Astrocyte of the cerebellum (primary cell): ENCODE data around the gene NQO1.

Experiments
- DNase-seq: peaks from one replicate; pipeline ENCODE4 v3.0.0-alpha.2; 2011; ENCODE audit warnings: low read depth
- H3K4me3 ChIP-seq: 2 replicates; pipeline ENCODE4 v1.5.1; 2011; ENCODE audit warnings: mild to moderate bottlenecking, low read depth, low read length, moderate library complexity
- in situ Hi-C: cut with HindIII; loops from 2 replicates; pipeline ENCODE4 v1.10.0; 2017; ENCODE audit warnings: low sequenced_read_pairs
- TF ChIP-seq, protein P1 (sequence below): IDR thresholded peaks from 2 replicates; pipeline ENCODE4 v1.5.1; 2012; ENCODE audit warnings: low read length, low read depth, moderate library complexity, mild to moderate bottlenecking; ENCODE audit errors: missing control alignments

Gene NQO1

GRCh38 chr16:69717066-69717465 lies 9.3 kb downstream of the NQO1 start:
- in situ Hi-C loops = no loop called here
- TF ChIP-seq, protein P1, sequence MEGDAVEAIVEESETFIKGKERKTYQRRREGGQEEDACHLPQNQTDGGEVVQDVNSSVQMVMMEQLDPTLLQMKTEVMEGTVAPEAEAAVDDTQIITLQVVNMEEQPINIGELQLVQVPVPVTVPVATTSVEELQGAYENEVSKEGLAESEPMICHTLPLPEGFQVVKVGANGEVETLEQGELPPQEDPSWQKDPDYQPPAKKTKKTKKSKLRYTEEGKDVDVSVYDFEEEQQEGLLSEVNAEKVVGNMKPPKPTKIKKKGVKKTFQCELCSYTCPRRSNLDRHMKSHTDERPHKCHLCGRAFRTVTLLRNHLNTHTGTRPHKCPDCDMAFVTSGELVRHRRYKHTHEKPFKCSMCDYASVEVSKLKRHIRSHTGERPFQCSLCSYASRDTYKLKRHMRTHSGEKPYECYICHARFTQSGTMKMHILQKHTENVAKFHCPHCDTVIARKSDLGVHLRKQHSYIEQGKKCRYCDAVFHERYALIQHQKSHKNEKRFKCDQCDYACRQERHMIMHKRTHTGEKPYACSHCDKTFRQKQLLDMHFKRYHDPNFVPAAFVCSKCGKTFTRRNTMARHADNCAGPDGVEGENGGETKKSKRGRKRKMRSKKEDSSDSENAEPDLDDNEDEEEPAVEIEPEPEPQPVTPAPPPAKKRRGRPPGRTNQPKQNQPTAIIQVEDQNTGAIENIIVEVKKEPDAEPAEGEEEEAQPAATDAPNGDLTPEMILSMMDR = no peak
- no peak for DNase-seq
- no peak overlapping the region for H3K4me3 ChIP-seq

DNA sequence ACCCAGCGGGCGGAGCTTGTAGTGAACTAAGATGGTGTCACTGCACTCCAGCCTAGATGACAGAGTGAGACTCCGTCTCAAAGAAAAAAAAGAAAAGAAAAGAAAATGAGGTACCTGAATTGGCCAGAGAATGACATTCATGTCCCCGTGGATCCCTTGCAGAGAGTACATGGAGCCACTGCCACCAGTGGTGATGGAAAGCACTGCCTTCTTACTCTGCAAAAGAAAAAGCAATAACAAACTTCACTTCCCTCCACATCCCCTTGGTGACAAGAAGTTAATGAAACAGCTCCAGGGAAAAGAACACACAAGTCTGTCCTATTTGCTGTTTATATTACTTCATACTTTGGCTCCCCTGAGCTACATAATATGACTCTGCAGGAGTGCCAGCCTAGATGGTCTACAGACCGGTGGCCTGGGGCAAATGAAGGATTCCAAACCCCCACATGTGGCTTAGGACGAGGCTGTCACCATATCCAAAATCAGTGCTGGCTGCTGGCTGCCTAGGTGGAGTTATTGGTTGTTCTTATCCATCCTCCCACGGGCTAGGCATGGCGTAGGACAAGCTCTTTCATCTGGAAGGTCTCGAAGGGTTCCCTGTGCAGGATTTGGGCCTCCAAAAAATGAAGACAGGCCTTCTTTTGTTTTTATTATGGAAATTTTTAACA lies 13.3 kb downstream of the NQO1 start:
- in situ Hi-C loops = no loop called here
- DNase-seq = no peak
- TF ChIP-seq, protein P1 = no peak
- no peak overlapping the region for H3K4me3 ChIP-seq

GRCh38 chr16:69712277-69712676 lies 14.1 kb downstream of the NQO1 start:
- no peak overlapping the region for H3K4me3 ChIP-seq
- no peak for DNase-seq
- TF ChIP-seq, protein P1 = no peak
- in situ Hi-C loops = no loop called here

DNA sequence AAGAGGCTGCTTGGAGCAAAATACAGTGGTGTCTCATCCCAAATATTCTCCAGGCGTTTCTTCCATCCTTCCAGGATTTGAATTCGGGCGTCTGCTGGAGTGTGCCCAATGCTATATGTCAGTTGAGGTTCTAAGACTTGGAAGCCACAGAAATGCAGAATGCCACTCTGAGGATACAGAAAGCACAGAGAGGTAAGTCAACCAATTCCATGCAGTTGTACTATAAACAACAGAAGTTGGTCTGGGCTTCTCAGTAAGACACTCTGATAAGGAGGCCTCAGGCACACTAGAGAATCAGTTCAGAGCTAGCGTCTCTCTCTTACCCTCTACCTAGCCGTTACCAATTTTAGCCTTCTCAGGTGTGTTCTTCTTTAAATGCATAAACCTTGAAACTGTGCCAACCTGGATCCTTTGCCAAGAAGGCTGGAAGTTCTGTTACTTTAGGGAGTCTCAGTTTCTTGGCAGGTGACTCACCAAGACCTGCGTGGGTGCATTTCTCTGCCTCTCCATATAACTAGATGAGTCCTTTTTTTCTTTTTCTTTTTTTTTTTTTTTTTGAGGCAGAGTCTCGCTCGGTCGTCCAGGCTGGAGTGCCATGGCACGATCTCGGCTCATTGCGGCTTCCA lies 15.1 kb downstream of the NQO1 start:
- TF ChIP-seq, protein P1 = no peak
- peak; percentile 15 for DNase-seq
- no peak overlapping the region for H3K4me3 ChIP-seq
- in situ Hi-C loops = no loop called here

DNA sequence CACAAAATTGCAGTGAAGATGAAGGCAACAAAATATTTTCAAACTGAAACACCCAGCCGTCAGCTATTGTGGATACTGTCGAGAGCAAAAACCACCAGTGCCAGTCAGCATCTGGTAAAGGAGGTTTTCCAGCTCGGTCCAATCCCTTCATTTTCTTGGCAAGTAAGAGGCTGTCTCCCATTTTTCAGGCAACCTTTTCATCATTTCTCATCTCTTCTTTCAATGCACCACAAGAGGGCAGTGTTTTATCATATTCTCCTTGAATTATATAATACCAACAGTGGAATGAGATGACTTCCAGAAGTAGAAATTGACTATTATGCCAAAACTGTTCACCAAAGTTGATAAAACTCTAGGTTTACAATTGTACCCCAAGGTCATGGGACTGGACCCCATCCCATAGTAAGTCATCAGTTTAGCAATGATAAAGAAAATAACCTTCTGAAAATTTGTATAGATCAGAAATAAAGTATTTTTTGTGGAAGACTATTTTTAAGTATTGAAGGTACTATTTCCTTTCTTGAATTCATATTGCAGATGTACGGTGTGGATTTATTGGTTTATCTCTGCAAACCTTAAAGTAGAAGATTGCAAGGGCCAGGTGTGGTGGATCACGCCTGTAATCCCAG lies 16.8 kb downstream of the NQO1 start:
- peak; percentile 56 for DNase-seq
- TF ChIP-seq, protein P1 = peak; percentile 49

GRCh38 chr16:69707920-69708683 lies 18.3 kb downstream of the NQO1 start:
- H3K4me3 ChIP-seq = no peak overlapping the region
- DNase-seq = no peak
- in situ Hi-C loops = no loop called here
- TF ChIP-seq, protein P1 = no peak

More for the DNA sequence above, 16.8 kb downstream of the NQO1 start:
- in situ Hi-C loops = no loop called here
- H3K4me3 ChIP-seq = no peak overlapping the region
